Measurements from ENCODE around the gene C2CD4D. TPM values are rescaled to one million over a fixed set of nuclear protein-coding genes. Genes with fewer than 3 reads are reported as not detected.
A peak's percentile ranks its signal among the peaks of the same experiment; 100 is the strongest.

Gene C2CD4D
- total and polyA plus RNA-seq, 2 of the 13 experiments (the other 11 are each of a cell fraction or from before 2014, with no cell fraction given), result not detected

- no peak for TF ChIP-seq ZNF580 (CRISPR knock-in tag; IDR thresholded peaks at IDR 0.05; ENCODE audit: borderline replicate concordance, low read depth)
- TF ChIP-seq ZSCAN21 (CRISPR knock-in tag; IDR thresholded peaks at IDR 0.05; ENCODE audit: borderline replicate concordance), result 0 out of 2 replicates have a peak, but pooled peaks have one; percentile 45
- TF ChIP-seq ZNF790 (CRISPR knock-in tag; IDR thresholded peaks at IDR 0.05; ENCODE audit: borderline replicate concordance), result 0 out of 2 replicates have a peak, but pooled peaks have one; percentile 65
- no peak; the same call in 1 of the 2 replicates for TF ChIP-seq KDM5B (CRISPR knock-in tag; IDR thresholded peaks at IDR 0.05; ENCODE audit: borderline replicate concordance)
- no peak for TF ChIP-seq HOXA3 (CRISPR knock-in tag; IDR thresholded peaks at IDR 0.05)
- no peak for TF ChIP-seq RELA (CRISPR knock-in tag; IDR thresholded peaks at IDR 0.05)
- no peak for TF ChIP-seq FOXK1 (CRISPR knock-in tag; IDR thresholded peaks at IDR 0.05; ENCODE audit: borderline replicate concordance, low read depth)
- TF ChIP-seq PRDM15 (CRISPR knock-in tag; IDR thresholded peaks at IDR 0.05), result no peak
- no peak for TF ChIP-seq NKX3-1 (CRISPR knock-in tag; IDR thresholded peaks at IDR 0.05)
- TF ChIP-seq THAP9 (CRISPR knock-in tag; IDR thresholded peaks at IDR 0.05; ENCODE audit: borderline replicate concordance), result 0 out of 2 replicates have a peak, but pooled peaks have one; percentile 47
- no peak for TF ChIP-seq RXRB (CRISPR knock-in tag; IDR thresholded peaks at IDR 0.05; ENCODE audit: borderline replicate concordance)
- no peak for TF ChIP-seq JARID2 (CRISPR knock-in tag; IDR thresholded peaks at IDR 0.05; ENCODE audit: insufficient replicate concordance)
- TF ChIP-seq NPAS2 (CRISPR knock-in tag; IDR thresholded peaks at IDR 0.05; ENCODE audit: borderline replicate concordance), result no peak
- no peak for TF ChIP-seq HMG20A (CRISPR knock-in tag; IDR thresholded peaks at IDR 0.05; ENCODE audit: borderline replicate concordance)
- TF ChIP-seq TOPORS (CRISPR knock-in tag; IDR thresholded peaks at IDR 0.05), result no peak
- 0 out of 2 replicates have a peak, but pooled peaks have one; percentile 14 for TF ChIP-seq ZNF547 (CRISPR knock-in tag; IDR thresholded peaks at IDR 0.05)
- TF ChIP-seq HNRNPLL (IDR thresholded peaks at IDR 0.05; ENCODE audit: low read depth, low read length, poor library complexity, severe bottlenecking), result no peak
- no peak for TF ChIP-seq CBX2 (IDR thresholded peaks at IDR 0.05; ENCODE audit: low read depth, low read length)
- no peak for TF ChIP-seq CBX2 (CRISPR knock-in tag; IDR thresholded peaks at IDR 0.05; ENCODE audit: low read depth)
- no peak for TF ChIP-seq ZBTB49 (CRISPR knock-in tag; IDR thresholded peaks at IDR 0.05; ENCODE audit: borderline replicate concordance)
Measured at GRCh38 chr1:151790940-151791651, 48.5 kb downstream of the C2CD4D start (continued).

All from HepG2 (cell line).